NCI-H1105 treated with DMSO at 0.1 percent for 48 hours (cell line): Measurements from ENCODE around the gene TBC1D22B.

Experiments used
- DNase-seq: peaks from one replicate; lab custom pipeline; 2025; lab: John Stamatoyannopoulos, UW

TBC1D22B gene

GRCh38 chr6:37239950-37240713 is 17.4 kb upstream of the TBC1D22B start:
- peak; percentile 94 for DNase-seq

- no peak for DNase-seq
Observed at GRCh38 chr6:37241131-37241530, 16.4 kb upstream of the TBC1D22B start.

GRCh38 chr6:37241775-37242428 is 15.7 kb upstream of the TBC1D22B start:
- DNase-seq = no peak

GRCh38 chr6:37242429-37243052 is 15.0 kb upstream of the TBC1D22B start:
- no peak for DNase-seq

GRCh38 chr6:37243131-37243815 is 14.3 kb upstream of the TBC1D22B start:
- no peak for DNase-seq

- DNase-seq = no peak
Observed at GRCh38 chr6:37243816-37244370, 13.7 kb upstream of the TBC1D22B start.

- peak; percentile 99 for DNase-seq
Observed at GRCh38 chr6:37244430-37245310, 12.9 kb upstream of the TBC1D22B start.

- DNase-seq = no peak
Observed at GRCh38 chr6:37251211-37251780, 6.3 kb upstream of the TBC1D22B start.

- DNase-seq = no peak
Observed at GRCh38 chr6:37253486-37254007, 4.0 kb upstream of the TBC1D22B start.

GRCh38 chr6:37254881-37255280 is 2.7 kb upstream of the TBC1D22B start:
- no peak for DNase-seq

- DNase-seq = no peak
Observed at GRCh38 chr6:37256692-37257319, 766 bp upstream of the TBC1D22B start.

- DNase-seq = no peak
Observed at GRCh38 chr6:37257320-37257633, 295 bp upstream of the TBC1D22B start.

GRCh38 chr6:37258405-37259105 is 983 bp downstream of the TBC1D22B start:
- no peak for DNase-seq

- no peak for DNase-seq
Observed at GRCh38 chr6:37259191-37259590, 1.6 kb downstream of the TBC1D22B start.

- no peak for DNase-seq
Observed at GRCh38 chr6:37260040-37260439, 2.5 kb downstream of the TBC1D22B start.

- DNase-seq = no peak
Observed at GRCh38 chr6:37260444-37260843, 2.9 kb downstream of the TBC1D22B start.

- DNase-seq = no peak
Observed at GRCh38 chr6:37261198-37261597, 3.6 kb downstream of the TBC1D22B start.

GRCh38 chr6:37262446-37263026 is 5.0 kb downstream of the TBC1D22B start:
- DNase-seq = peak; percentile 11

GRCh38 chr6:37265001-37265400 is 7.4 kb downstream of the TBC1D22B start:
- no peak for DNase-seq
